Loucy (cell line): Measurements from ENCODE around the gene MTF2.

Experiments
- H2AFZ ChIP-seq: fragments of 200-600 bp; sonication (generic); 2 replicates; pipeline ENCODE4 v1.6.0; 2016; ENCODE audit warnings: antibody characterized with exemption, mild to moderate bottlenecking, low read length, moderate library complexity
- H3F3A ChIP-seq: fragments of 200-600 bp; 2 replicates; pipeline ENCODE4 v1.6.0; 2016; ENCODE audit warnings: antibody characterized with exemption, low read depth, mild to moderate bottlenecking
- H3K27me3 ChIP-seq: fragments of 200-600 bp; sonication (generic); 2 replicates; pipeline ENCODE4 v1.6.1; 2014; ENCODE audit warnings: low read length, mild to moderate bottlenecking; ENCODE audit not compliant: insufficient read depth, poor library complexity, severe bottlenecking
- H3K36me3 ChIP-seq: fragments of 200-600 bp; sonication (generic); 2 replicates; pipeline ENCODE4 v1.6.1; 2016; ENCODE audit warnings: low read length; ENCODE audit not compliant: insufficient read depth
- H3K4me1 ChIP-seq: fragments of 200-600 bp; sonication (generic); 2 replicates; pipeline ENCODE4 v1.5.1; 2014; ENCODE audit warnings: low read length, mild to moderate bottlenecking; ENCODE audit not compliant: insufficient read depth, poor library complexity, severe bottlenecking
- H3K4me2 ChIP-seq: fragments of 200-600 bp; sonication (generic); 2 replicates; pipeline ENCODE4 v1.6.0; 2014; ENCODE audit warnings: antibody characterized with exemption, low read length, low read depth, mild to moderate bottlenecking; ENCODE audit not compliant: poor library complexity, severe bottlenecking
- H3K4me3 ChIP-seq: fragments of 200-600 bp; sonication (generic); 2 replicates; pipeline ENCODE4 v1.5.1; 2014; ENCODE audit warnings: low read length, mild to moderate bottlenecking, mixed read lengths; ENCODE audit not compliant: poor library complexity, severe bottlenecking
- H3K79me2 ChIP-seq: fragments of 200-600 bp; sonication (generic); 2 replicates; pipeline ENCODE4 v1.6.1; 2014; ENCODE audit warnings: low read length; ENCODE audit not compliant: insufficient read depth
- H3K9ac ChIP-seq: fragments of 200-600 bp; sonication (generic); 2 replicates; pipeline ENCODE4 v1.6.0; 2014; ENCODE audit warnings: mild to moderate bottlenecking, low read depth, low read length, moderate library complexity; ENCODE audit not compliant: poor library complexity, severe bottlenecking
- H3K9me2 ChIP-seq: fragments of 200-600 bp; sonication (generic); replicated peaks from 2 replicates; pipeline ENCODE4 v1.6.1; 2016; ENCODE audit warnings: low read depth, low read length, mixed read lengths
- H3K9me3 ChIP-seq: fragments of 200-600 bp; sonication (generic); 2 replicates; pipeline ENCODE4 v1.6.1; 2014; ENCODE audit warnings: mild to moderate bottlenecking, antibody characterized with exemption, low read length, low read depth; ENCODE audit not compliant: insufficient read depth
- H4K20me1 ChIP-seq: fragments of 200-600 bp; sonication (generic); 2 replicates; pipeline ENCODE4 v1.6.0; 2014; ENCODE audit warnings: antibody characterized with exemption, low read length, mild to moderate bottlenecking; ENCODE audit not compliant: insufficient read depth, poor library complexity, severe bottlenecking
- CTCF ChIP-seq: fragments of 200-600 bp; sonication (generic); conservative IDR thresholded peaks from 2 replicates; pipeline ENCODE4 v1.5.1; 2014; ENCODE audit warnings: mild to moderate bottlenecking, antibody characterized with exemption, low read length
- EZH2phosphoT487 ChIP-seq: fragments of 200-600 bp; IDR thresholded peaks from 2 replicates; pipeline ENCODE4 v1.6.1; 2018; ENCODE audit warnings: antibody characterized with exemption, mild to moderate bottlenecking, moderate library complexity, borderline replicate concordance

The MTF2 gene

GRCh38 chr1:93114391-93114790, 35.3 kb downstream of the MTF2 start:
- Histone ChIP-seq H3K9ac (no peak overlapping the region), H3K4me1 (peaks cover 5% of the 10 kb centered on the region), H3K79me2 (peaks cover 56% of the 10 kb centered on the region), H3K27me3 (no peaks in the 10 kb centered on the region), H2AFZ (no peak overlapping the region), H3K4me3 (no peak overlapping the region), H3K4me2 (no peak overlapping the region), H3K36me3 (peaks cover 94% of the 10 kb centered on the region), H3K9me2 (no peaks in the 10 kb centered on the region), H4K20me1 (peaks cover 76% of the 10 kb centered on the region), H3K9me3 (no peaks in the 10 kb centered on the region), H3F3A (no peaks in the 10 kb centered on the region)
- TF ChIP-seq EZH2phosphoT487 = no peak
- TF ChIP-seq CTCF = no peak

DNA sequence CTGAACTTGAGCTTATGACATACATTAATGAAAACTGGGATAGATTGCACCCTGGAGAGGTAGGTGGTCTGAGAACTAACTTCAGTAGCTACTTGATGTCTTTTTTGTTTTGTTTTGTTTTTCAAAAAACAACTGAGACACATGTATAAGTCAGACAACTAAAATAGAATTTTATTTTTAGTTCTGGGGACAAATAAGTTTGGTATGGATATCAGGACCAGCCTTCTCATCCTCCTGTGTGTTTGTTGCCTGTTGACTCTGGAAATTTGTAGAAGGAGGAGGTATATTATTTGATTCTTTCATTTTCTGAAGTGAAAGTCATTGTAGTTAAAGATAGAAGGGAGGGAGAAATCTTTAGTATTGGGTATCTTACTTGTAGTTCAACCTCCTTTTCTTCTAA, 41.5 kb downstream of the MTF2 start:
- peaks cover 3% of the 10 kb centered on the region for H3K79me2 ChIP-seq

DNA sequence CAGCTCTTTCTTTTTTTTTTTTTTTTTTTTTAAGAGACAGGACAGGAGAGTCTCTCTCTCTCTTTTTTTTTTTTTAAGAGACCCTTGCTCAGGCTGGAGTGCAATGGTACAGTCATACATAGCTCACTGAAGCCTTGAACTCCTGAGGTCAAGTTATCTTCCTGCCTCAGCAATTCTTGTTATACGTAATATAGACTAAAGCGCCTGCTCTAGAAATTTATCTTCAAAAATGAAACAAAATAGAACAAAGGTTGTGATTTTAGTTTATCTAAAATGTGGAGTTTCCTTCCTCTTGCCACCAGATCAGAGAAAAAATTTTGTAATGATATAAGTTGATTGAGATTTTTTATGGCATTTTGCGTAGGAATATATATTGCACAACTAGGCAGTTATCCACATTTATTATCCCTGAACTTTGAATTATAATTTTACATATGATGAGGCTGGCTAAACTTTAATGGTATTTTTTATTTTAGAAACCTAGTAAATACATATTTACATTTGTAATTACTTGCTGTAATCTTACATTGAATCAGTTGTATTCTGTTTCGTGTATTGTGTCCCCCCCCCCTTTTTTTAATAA, 44.2 kb downstream of the MTF2 start:
- no peaks in the 10 kb centered on the region for H3K9me3 ChIP-seq
- peaks cover 43% of the 10 kb centered on the region for H4K20me1 ChIP-seq
- peaks cover 85% of the 10 kb centered on the region for H3K36me3 ChIP-seq
- TF ChIP-seq CTCF (no peak), EZH2phosphoT487 (no peak)
- no peaks in the 10 kb centered on the region for H3K4me1 ChIP-seq
- no peaks in the 10 kb centered on the region for H3F3A ChIP-seq
- H3K9me2 ChIP-seq = no peaks in the 10 kb centered on the region
- no peak overlapping the region for H3K4me3 ChIP-seq
- H3K79me2 ChIP-seq = peaks cover 10% of the 10 kb centered on the region
- H3K27me3 ChIP-seq = no peaks in the 10 kb centered on the region
- H3K9ac ChIP-seq = no peak overlapping the region
- H2AFZ ChIP-seq = no peak overlapping the region
- H3K4me2 ChIP-seq = no peak overlapping the region

More for the DNA sequence above, 41.5 kb downstream of the MTF2 start:
- H3K27me3 ChIP-seq = no peaks in the 10 kb centered on the region
- H3K9ac ChIP-seq = no peak overlapping the region
- H3K4me3 ChIP-seq = no peak overlapping the region
- no peaks in the 10 kb centered on the region for H3F3A ChIP-seq
- H3K9me3 ChIP-seq = no peaks in the 10 kb centered on the region
- H3K4me2 ChIP-seq = no peak overlapping the region
- no peak for TF ChIP-seq CTCF
- no peak for TF ChIP-seq EZH2phosphoT487
- peaks cover 53% of the 10 kb centered on the region for H4K20me1 ChIP-seq
- no peaks in the 10 kb centered on the region for H3K4me1 ChIP-seq
- H3K9me2 ChIP-seq = no peaks in the 10 kb centered on the region
- H2AFZ ChIP-seq = no peak overlapping the region
- H3K36me3 ChIP-seq = peaks cover 87% of the 10 kb centered on the region
